Gastroesophageal sphincter (tissue), 3 donors: ENCODE data around the gene TMEM154.

Experiments used
- EP300 ChIP-seq: sonication (generic); formaldehyde crosslinking; IDR thresholded peaks from one replicate; pipeline ENCODE4 v1.6.1; 2017; ENCODE audit warnings: antibody characterized with exemption, mild to moderate bottlenecking
- POLR2A ChIP-seq, 2 donors: fragments of 450-650 bp; IDR thresholded peaks; one replicate each; pipeline ENCODE4 v1.6.1; 2017; ENCODE audit warnings: antibody characterized with exemption in 2 of 2, mild to moderate bottlenecking in 2 of 2, moderate library complexity in 1 of 2
- TF ChIP-seq, protein P1 (sequence below), 4 experiments: fragments of 200-600 bp in 2 of 4; fragments of 450-650 bp in 2 of 4; sonication (generic) in 1 of 4; IDR thresholded peaks; one replicate each; pipeline ENCODE4 v1.5.1; 2017 to 2019; ENCODE audit warnings: antibody characterized with exemption in 4 of 4, mild to moderate bottlenecking in 2 of 4, moderate library complexity in 2 of 4

DNA sequence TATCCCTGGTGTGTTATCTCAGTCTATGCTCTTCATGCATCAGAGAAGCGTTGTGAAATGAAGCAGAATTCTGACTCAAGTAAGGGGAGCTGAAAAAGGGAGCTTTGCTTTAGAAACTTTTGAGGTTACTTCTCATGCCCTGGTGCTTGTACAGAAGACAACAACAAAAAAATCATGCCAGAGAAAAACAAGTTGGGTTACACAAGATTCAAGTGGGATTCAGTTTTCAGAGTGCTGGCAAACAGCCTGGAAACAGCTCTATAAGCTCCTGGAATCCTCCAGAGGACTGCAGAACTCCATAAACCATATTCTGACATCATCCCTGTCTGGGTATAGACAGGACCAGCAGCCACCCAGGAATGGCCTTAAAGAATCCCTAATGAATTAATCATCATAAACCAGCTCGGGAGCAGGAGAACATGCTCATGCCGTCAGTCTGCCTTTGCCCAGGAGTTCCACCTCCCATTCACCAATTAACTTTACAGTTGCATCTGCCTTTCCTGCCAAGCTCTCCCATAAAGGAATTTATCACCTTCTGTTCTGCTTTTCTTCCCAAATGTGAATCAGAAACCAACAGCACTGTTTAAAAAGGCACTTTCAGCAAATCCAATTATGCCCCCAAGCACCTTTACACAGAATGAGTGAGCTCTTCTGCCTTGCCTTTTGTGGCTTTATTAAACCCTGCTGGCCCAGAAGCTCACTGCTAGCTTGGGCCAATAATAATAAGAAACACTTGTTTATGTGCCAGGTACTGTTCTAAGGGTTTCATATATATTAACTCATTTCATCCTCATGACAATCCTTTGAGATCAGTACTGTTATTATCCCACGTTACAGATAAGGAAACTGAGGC lies 89.4 kb downstream of the TMEM154 start:
- TF ChIP-seq POLR2A (IDR thresholded peaks at IDR 0.05) = no peak
- TF ChIP-seq, protein P1, sequence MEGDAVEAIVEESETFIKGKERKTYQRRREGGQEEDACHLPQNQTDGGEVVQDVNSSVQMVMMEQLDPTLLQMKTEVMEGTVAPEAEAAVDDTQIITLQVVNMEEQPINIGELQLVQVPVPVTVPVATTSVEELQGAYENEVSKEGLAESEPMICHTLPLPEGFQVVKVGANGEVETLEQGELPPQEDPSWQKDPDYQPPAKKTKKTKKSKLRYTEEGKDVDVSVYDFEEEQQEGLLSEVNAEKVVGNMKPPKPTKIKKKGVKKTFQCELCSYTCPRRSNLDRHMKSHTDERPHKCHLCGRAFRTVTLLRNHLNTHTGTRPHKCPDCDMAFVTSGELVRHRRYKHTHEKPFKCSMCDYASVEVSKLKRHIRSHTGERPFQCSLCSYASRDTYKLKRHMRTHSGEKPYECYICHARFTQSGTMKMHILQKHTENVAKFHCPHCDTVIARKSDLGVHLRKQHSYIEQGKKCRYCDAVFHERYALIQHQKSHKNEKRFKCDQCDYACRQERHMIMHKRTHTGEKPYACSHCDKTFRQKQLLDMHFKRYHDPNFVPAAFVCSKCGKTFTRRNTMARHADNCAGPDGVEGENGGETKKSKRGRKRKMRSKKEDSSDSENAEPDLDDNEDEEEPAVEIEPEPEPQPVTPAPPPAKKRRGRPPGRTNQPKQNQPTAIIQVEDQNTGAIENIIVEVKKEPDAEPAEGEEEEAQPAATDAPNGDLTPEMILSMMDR (IDR thresholded peaks at IDR 0.05) = no peak
- TF ChIP-seq EP300 = no peak
